Fibroblast of skin of left quadriceps (primary cell): ENCODE data around the gene FKBP2.

Source experiments
- DNase-seq, 2 experiments: peaks; one replicate each; pipeline ENCODE4 v3.0.0-alpha.2; 2013; ENCODE audit warnings: low read depth in 2 of 2

Gene FKBP2

DNA sequence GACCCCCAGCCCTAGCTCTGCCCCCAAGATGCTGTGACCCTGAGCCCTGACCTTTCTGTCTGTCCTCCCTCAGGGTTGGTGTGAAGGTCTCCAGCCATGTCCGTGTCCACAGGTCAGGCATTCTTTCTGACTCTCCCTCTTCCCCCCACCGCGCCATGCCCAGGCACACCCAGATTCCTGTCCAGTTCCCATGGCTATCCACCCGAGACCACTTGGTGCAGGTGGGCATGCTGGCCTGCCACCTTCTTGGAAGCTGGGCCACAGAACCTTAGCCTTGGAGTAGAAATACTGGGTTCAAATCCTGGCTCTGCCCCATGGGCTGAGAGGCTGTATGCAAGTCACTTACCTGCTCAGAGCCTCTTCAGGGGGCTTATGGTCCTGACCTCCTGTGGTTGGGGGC, 8.1 kb downstream of the FKBP2 start:
- DNase-seq: no peak

DNA sequence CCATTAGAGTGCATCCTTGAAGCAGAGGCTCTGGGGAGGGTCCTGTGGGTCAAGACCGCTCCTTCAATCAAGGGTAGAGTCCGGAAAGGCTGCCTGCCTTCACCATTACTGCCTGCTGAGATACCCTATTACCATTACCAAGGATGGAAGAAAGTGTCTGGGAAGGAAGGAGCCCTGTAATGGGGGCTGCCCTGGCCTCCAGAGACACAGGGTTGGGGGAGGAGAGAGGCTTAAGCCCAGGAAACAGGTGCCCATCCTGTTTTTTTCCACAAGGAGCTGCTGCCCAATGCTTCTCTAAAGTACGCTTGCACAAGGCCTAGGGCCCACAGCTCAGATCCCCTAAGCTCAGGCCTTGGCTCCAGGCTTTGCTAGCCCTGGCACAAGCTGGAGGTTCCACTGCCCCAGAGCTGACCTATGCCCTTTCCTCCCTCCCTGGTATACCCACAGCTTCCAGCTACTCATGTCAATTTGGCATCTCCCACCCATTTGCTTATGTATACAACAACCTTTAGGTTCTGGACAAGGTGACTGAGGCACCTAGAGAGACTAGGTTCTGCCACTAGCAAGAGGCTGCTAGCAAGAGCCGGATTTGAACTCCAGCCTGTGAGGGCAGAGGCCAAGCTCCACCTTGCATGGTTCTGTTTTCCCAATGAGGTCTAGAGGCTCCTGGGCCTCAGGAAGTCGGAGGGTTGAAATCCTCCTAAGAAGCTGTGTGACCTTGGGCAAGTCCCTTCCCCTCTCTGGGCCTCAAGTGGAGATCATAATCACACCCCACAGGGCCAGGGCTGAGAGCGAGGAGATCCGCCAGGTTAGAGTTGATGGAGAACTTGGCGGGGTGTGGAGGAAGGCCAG, 8.9 kb downstream of the FKBP2 start:
- DNase-seq: no peak

DNA sequence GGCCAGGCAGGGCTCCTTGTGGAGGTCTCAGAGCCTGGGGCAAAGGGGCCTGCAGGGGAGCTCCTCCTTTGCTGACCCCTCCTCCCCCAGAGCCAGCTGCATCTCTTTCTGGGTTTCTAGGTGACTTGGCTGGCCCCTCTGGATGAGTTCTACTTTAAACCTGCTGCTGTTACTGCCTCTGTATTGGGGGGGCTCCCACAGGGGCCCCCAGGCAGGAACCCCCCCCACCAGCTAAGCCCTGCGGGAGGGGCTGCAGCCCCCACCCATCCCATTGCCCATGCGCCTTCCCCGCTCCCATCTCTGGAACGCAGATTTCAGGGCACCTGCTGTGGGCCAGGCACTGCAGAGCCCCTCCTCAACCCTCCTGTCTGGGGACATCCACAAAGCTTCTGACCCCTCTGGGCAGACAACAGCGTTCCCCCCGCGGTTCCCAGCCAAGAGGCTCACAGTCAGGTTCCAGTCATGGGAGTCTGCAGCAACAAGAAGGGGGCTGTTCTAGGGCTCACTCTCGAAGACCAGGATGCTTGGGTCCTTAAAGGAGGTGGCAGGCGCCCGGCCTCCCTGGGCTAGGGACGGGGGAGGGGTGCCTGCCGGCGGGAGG, 9.6 kb downstream of the FKBP2 start:
- no peak for DNase-seq

DNA sequence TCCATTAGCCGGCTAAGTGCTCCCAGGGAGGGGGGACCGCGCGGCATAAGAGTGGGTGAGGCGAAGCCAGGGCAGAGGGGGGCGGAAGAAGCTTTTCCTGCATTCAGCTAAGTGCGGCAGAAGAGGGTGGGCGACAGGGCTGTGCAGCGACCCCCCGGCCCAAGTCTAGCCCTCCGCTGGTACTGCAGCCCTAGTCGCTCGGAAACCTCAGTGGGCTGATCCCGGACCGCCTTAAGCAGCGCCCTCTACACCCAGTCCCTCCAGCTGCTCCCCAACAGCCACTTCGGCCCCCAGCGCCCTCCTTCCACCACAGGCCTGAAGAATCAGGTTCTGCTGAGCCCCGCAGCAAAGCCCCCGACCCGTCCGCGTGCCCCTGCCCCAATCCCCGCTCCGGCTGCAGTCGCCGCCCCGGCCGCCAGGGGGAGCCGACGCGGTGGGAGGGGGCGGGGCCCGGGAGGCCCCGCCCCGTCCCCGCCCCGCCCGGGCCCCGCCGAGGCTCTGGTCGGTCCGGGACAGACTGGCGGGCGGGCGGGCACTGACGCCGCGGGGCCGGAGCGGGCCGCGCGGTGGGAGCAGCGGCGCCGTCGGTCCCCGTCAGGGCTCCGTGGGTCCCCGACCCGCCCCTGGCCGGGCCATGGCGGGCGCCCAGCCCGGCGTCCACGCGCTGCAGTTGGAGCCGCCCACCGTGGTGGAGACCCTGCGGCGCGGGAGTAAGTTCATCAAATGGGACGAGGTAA, 10.3 kb downstream of the FKBP2 start, which contains the start of gene PLCB3:
PLCB3 (plus strand) TSS at position 515 of the 737 bp plus-strand sequence; CDS start at position 635, 120 bp downstream.
- no peak for DNase-seq

DNA sequence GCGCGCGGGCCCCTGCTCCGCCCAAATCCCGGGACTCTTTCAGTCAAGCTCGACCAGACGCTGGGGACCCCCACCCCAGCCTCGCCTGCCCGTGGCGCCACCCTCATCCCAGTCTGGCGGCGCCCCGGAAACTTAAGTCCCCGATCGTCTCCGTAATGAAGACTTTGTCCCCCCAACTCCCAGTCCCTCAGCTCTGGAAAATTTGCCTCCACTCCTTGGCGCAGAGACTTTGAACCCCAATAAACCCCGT, 10.8 kb downstream of the FKBP2 start:
- DNase-seq: no peak

DNA sequence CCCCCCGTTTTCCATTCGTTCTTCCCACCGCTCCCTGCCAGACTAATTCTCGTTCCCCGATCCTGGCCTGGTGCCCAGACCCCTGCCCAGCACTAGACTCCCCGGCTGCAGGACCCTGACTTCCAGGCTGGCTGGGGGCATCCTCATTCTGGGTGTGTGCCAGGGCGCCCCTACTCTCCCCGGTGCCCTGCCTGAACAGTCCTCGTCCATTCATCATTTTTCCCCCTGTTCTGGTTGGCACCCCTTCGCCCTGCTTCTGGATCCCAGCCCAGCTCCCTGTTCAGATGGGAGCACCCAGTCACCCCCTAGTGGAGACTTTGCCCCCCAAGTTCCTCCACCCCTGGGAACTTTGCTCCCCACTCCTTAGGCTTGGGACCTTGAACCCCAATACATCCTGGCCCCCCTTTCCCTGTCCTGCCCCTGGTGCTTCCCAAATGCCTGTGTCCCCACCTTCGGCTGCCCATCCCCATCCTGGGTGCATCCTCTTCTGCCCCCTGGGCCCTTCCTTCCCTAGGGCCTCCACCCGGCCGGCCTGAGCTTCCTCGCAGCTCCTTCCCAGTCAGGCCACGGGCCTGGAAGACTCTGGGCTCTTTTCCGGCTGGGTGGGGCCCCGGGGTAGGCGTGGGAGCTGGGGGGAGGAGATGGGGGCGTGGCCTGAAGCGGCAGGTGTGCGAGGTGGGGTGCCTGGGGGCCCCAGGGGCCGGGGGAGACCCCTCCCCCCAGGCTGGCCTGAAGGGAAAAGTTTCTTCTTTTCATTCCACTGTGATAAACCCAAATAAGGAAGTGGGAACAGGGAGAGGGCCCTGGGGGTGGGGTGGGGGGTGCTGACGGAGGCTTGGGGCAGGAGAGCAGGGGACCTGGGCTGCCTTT, 11.3 kb downstream of the FKBP2 start:
- no peak for DNase-seq

DNA sequence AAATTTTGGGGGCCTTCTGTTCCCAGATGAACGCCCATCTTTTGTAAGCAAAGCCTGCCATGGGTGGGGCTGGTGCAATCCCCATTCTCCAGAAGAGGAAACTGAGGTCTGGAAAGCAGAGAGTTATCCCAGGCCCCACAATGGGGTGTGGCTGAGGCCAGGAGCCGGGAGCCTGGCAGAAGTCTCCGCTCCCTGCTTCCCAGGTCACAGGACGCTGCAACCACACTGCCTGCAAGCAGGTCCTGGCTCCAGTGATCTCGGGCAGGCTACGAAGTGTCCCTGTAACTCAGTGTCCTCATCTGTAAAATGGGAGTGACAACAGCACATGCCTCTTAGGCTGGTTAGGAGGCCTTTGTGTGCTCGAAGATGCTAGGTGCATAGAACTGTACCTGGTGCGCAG, 12.1 kb downstream of the FKBP2 start:
- no peak for DNase-seq

DNA sequence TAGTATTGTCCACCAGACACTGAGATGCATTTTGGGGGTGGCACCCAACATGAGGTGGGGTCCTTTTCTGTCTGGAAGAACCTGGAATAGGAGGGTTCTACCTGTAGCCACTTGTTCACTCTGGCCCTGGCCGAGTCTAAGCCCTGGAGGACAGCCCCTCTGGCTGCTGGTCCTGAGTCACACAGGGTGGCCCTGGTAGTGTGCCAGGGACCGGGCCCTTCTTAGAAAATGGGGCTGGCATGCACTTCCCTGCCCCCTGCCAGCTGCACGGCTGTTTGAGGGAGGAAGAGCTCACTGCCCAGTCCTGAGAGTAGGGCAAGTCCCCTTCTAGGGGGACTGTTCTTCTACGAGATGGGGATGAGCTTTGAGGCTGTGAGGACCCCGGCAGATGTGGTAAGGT, 12.6 kb downstream of the FKBP2 start:
- DNase-seq: no peak

DNA sequence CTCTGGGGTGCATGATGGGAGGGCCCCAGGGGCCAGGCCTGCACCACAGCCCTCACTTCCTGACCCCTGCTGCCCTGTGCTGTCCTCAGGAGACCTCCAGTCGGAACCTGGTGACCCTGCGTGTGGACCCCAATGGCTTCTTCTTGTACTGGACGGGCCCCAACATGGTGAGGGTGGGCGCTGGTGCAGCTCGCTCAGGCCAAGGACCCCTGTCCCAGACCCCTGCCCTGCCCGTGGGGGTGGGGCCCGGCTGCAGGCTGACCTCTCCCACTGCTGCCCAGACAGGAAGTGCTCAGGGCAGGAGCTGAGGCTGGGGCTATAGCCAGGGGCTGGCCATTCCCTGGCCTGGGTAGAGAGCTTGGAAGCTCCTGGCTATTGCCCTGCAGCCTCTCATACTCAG, 13.4 kb downstream of the FKBP2 start:
- DNase-seq: no peak

DNA sequence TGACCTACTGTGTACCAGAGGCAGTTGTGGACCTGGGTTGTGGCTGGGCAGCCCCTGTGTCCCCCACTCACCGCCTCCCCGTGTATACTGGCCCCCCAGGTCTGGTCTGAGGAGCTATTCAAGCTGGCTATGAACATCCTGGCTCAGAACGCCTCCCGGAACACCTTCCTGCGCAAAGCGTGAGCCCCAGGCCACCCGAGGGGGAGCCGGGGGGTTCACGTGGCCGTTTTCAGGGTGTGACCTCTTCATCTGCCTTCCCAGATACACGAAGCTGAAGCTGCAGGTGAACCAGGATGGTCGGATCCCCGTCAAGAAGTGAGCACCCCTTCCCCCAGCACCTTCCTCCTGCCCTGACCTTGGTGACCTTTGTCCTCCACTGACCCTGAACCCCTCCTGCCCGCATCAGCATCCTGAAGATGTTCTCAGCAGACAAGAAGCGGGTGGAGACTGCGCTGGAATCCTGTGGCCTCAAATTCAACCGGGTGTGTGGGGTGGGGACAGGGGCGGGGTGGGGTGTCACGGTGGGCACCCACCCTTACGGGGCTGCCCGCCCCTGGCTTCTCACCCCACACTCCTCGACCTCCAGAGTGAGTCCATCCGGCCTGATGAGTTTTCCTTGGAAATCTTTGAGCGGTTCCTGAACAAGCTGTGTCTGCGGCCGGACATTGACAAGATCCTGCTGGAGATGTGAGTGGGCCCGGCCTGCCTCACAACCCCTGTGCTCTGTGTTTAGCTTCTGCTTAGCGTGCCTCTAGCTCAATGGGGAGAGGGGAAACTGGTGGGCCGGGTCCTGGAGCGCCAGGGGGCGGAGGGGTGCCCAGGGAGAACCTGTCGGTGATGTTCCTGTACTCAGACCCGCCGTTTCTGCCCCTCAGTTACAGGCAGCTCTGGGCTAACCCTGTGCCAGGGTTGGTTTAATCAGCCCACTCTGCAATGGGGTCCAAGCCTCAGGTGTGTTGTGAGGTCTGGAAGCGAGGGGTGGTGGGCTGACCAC, 14.5 kb downstream of the FKBP2 start:
- DNase-seq: no peak

DNA sequence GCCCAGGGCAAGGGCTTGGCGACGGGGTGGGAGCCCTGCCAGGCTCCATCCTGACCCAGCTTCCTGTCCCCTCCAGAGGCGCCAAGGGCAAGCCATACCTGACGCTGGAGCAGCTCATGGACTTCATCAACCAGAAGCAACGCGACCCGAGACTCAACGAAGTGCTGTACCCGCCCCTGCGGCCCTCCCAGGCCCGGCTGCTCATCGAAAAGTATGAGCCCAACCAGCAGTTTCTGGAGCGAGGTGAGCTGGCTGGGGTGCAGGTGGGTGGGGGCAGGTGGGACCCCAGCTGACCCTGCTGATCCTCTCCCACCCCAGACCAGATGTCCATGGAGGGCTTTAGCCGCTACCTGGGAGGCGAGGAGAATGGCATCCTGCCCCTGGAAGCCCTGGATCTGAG, 15.4 kb downstream of the FKBP2 start:
- no peak for DNase-seq

DNA sequence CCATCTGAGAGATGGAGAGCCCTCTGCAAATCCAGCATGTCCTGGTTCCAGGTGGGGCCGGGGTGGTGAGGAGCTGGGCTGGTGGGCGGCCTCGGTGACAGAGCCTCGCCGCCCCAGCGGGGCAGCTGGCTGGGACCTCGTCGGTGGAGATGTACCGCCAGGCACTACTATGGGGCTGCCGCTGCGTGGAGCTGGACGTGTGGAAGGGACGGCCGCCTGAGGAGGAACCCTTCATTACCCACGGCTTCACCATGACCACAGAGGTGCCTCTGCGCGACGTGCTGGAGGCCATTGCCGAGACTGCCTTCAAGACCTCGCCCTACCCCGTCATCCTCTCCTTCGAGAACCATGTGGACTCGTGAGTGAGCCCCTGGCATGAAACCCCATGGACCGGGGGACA, 17.5 kb downstream of the FKBP2 start:
- DNase-seq: no peak

DNA sequence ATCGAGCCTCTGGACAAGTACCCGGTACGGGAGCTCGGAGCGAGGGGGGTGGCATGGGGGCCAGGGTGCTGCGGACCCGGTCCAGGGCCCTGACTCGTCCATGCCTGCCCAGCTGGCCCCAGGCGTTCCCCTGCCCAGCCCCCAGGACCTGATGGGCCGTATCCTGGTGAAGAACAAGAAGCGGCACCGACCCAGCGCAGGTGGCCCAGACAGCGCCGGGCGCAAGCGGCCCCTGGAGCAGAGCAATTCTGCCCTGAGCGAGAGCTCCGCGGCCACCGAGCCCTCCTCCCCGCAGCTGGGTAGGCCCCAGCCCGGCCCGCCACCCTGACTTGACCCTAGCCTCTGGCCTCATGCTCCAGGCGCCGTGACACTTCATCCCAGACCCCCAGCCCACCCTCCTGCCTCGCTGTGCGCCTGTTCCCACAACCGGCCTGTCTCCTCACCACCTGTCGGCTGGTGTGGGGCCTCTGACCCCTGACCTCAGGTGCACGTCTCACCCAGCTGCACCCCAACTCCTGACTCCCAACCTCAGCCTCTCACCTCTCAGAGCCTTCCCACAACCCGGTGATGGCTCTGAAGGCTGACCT, 18.1 kb downstream of the FKBP2 start:
- DNase-seq: no peak

DNA sequence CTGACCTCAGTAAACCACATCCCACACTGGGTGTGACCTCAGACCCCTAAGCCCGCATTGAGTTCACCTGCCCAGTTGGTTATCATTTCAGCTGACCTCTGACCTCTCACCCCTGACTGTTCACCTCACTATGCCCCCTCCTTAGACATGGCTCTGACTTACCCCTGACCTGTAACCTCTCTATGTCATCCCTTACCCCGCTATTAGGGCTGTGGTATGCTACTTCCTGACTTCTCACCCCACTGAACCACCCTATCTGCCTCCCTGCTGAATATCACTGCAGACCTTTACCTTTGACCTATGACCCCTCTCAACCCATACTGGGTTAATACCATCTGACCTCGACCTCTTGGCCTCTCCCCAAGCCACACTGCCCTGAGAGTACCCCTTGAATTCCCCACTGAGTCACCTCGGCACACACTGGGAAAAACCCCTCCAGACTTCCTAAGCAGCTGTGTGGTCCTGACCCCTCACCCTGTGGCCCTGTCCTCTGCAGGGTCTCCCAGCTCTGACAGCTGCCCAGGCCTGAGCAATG, 18.7 kb downstream of the FKBP2 start:
- DNase-seq: no peak

DNA sequence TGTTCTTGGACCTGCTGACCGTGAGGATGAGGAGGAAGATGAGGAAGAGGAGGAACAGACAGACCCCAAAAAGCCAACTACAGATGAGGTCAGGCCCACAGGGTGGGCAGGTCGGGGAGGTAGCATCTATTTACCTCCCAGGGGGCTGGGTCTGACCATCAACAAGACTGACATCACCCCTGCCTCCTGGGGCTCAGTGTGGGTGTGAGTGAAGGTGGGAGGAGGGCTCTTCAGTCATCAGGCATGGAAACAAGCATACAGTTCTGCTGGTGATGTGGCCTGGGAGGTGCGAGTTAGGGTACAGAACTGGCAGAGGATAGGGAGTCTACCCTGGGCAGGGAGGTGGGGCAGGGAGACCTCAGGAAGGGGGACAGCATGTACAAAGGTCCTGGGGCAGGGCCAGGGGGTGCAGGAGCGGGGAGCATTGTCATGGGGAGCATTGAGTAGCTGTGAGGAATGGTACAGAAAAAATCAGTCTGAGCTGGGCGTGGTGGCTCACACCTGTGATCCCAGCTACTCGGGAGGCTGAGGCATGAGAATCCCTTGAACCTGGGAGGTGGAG, 19.3 kb downstream of the FKBP2 start:
- DNase-seq: no peak

DNA sequence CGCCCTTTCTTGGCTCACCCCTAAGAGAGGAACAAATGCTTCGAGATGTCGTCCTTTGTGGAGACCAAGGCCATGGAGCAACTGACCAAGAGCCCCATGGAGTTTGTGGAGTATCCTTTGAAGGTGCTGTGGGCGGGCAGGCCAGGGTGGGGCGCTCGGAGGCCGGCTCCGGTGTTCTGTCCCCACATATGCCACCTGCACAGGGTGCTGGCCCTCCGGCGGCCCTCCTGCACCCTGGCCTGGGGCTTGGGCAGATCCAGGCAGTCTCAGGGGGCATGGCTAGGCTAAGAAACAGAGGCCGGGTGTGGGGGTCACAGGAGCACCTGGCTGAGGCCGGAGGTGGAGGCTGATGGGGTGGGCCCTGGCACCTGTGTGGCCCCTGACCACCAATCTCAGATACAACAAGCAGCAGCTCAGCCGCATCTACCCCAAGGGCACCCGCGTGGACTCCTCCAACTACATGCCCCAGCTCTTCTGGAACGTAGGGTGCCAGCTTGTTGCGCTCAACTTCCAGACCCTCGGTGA, 20.7 kb downstream of the FKBP2 start:
- no peak for DNase-seq

DNA sequence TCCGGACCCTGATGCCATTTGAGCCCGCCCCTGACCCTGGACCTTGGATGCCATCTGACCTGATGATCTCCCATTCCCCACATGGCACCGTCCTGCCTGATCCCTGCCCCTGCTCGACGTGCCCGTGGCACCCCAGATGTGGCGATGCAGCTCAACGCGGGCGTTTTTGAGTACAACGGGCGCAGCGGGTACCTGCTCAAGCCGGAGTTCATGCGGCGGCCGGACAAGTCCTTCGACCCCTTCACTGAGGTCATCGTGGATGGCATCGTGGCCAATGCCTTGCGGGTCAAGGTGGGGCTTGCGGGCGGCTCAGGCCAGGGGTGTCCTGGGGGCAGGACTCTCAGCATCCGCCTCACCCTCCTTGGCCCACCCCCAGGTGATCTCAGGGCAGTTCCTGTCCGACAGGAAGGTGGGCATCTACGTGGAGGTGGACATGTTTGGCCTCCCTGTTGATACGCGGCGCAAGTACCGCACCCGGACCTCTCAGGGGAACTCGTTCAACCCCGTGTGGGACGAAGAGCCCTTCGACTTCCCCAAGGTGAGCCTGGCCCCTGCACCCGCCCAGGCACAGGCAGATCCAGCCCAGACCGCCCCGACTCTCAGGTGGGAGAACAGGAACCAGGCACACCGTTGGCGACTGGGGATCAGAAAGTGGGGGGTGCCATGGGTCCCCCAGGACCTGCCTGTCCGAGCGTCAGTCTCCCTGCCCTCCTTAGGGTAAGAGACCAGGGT, 21.5 kb downstream of the FKBP2 start:
- no peak for DNase-seq

DNA sequence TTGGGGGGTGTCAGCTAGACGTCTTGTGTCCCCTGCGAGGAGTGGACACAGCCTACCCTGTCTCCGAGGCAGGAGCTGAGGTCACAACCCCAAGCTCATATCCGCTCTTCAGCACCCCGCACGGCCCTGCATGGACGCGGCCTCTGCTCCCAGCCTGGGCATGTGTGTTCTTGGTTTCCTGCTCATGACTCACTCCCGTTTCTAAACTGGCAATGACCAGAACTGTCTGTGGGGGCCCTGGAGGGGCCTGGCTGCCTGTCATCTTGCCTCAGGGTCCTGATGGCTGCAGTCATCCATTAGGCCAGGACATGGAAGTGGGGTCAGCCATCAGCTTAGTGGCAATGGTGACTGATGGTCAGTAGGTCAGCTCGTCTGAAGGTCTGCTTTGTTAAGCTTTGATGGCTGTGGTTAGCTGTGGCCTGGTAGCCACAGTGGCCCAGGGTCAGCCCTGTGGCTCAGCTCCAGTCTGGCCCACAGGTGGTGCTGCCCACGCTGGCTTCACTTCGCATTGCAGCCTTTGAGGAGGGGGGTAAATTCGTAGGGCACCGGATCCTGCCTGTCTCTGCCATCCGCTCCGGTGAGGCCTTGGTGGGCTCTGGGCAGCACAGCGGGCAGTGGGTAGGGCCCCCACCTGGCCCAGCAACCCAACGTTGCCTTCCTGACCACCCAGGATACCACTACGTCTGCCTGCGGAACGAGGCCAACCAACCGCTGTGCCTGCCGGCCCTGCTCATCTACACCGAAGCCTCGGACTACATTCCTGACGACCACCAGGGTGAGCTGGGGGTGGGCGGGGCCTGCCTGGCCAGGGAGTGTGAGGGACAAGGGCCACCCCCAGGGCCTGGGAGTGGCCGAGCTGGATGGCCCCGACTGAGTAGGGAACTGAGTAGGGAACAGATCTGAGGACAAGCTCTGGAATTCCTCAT, 22.4 kb downstream of the FKBP2 start:
- no peak for DNase-seq
